Limb (tissue), 2 donors: ENCODE measurements around the gene FUBP1.
A peak's percentile ranks its signal among the peaks of the same experiment; 100 is the strongest.
"Not testable (repeated sequence)": the region's sequence is repeated elsewhere in the genome, so short reads cannot be mapped to it uniquely, and the experiment has no call there.

Source experiments
- DNase-seq, 2 donors: peaks; one replicate each; pipeline ENCODE4 v3.0.0-alpha.2; 2016; ENCODE audit errors: extremely low spot score in 2 of 2

Gene FUBP1

GRCh38 chr1:77948841-77949424, 29.9 kb downstream of the FUBP1 start:
- no peak for DNase-seq

- DNase-seq: no peak
Observed at GRCh38 chr1:77945345-77945744, 33.5 kb downstream of the FUBP1 start.

GRCh38 chr1:77942400-77943140, 36.3 kb downstream of the FUBP1 start:
- no peak for DNase-seq

GRCh38 chr1:77940921-77941570, 37.8 kb downstream of the FUBP1 start:
- DNase-seq: no peak

GRCh38 chr1:77938651-77939050, 40.2 kb downstream of the FUBP1 start:
- DNase-seq: no peak

GRCh38 chr1:77929806-77930205, 49.1 kb downstream of the FUBP1 start:
- DNase-seq: no peak

- no peak for DNase-seq
Observed at GRCh38 chr1:77927414-77927813, 51.5 kb downstream of the FUBP1 start.

- DNase-seq: no peak
Observed at GRCh38 chr1:77926561-77927357, 52.1 kb downstream of the FUBP1 start.

- no peak for DNase-seq
Observed at GRCh38 chr1:77925956-77926355, 52.9 kb downstream of the FUBP1 start.

GRCh38 chr1:77925518-77925917, 53.4 kb downstream of the FUBP1 start:
- DNase-seq: no peak

GRCh38 chr1:77918918-77919317, 60.0 kb downstream of the FUBP1 start:
- not testable (repeated sequence) for DNase-seq

- no peak for DNase-seq
Observed at GRCh38 chr1:77910116-77910515, 68.8 kb downstream of the FUBP1 start.

- DNase-seq: no peak
Observed at GRCh38 chr1:77906624-77907023, 72.2 kb downstream of the FUBP1 start.

- no peak for DNase-seq
Observed at GRCh38 chr1:77906019-77906545, 72.8 kb downstream of the FUBP1 start.

- DNase-seq: no peak
Observed at GRCh38 chr1:77905603-77906002, 73.3 kb downstream of the FUBP1 start.

- peak; percentile 22 to 34 for DNase-seq
Observed at GRCh38 chr1:77900687-77901293, 78.1 kb downstream of the FUBP1 start.

GRCh38 chr1:77899647-77900320, 79.1 kb downstream of the FUBP1 start:
- DNase-seq: no peak
